GM21723 (cell line): Measurements from ENCODE around the gene SCRT2.

Experiments
- ATAC-seq: cut with Tn5 transposase; IDR thresholded peaks from one replicate; pipeline ENCODE4 v1.9.1; 2021; ENCODE audit warnings: mild to moderate bottlenecking, moderate library complexity; ENCODE audit not compliant: unreplicated experiment

SCRT2 gene

GRCh38 chr20:635028-635892 is 40.3 kb downstream of the SCRT2 start:
- no peak for ATAC-seq

GRCh38 chr20:634148-634925 is 41.3 kb downstream of the SCRT2 start:
- ATAC-seq, result no peak

- no peak for ATAC-seq
Observed at GRCh38 chr20:631101-631500, 44.5 kb downstream of the SCRT2 start.

DNA sequence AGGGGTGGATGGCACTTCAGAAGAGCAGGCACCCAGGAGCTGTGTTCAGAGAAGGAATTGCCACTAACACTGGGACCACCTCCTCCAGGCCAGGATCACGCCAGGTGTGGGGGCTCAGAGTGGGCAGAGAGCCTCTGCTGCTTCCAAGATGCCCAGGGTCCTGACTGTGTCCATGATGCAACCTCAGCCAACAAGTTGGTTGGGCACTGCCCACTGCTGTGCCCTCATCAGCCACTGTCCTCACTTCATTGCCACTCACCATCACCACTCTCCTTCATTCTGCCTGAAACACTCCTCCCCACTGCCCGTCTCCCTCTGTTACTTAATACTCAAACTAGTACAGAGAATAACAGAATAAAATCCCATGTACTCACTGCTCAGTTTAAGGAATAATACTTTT is 49.0 kb downstream of the SCRT2 start:
- ATAC-seq, result no peak

GRCh38 chr20:625360-625932 is 50.2 kb downstream of the SCRT2 start:
- no peak for ATAC-seq

DNA sequence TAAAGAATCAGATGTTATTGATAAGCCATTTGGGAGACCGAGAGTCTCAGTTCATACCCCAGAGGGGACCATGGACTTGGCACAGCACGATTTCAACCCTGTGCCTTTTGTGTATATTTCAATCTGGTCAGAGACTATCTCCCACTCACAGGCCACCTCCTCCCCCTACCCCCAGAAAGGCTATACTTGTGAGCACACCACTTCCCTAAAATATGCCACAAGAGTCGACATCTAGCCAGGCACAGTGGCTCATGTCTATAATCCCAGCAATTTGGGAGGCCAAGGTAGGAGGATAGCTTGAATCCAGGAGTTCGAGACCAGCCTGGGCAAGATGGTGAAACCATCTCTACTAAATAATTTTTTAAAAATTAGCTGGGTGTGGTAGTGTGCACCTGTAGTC is 51.9 kb downstream of the SCRT2 start:
- no peak for ATAC-seq

- ATAC-seq, result no peak
Observed at GRCh38 chr20:623021-623420, 52.6 kb downstream of the SCRT2 start.

DNA sequence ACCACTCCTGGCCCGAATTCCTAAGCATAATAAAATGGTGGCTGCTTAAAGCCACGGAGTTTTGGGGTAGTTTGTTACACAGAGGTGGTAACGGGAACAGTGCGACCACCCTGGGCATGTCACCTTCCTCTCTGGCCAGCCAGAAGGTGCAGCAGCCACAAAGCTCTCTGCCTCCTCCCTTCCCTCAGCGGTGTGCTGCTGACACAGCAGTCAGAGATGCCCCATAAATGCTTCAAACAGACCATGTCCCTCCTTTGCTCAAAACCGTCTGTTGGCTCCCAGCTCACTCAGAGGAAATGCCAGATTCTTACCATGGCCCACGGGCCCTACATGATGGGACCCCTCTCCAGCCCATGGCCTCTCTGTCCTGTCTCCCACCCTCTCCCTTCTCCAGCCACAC is 53.4 kb downstream of the SCRT2 start:
- no peak for ATAC-seq

GRCh38 chr20:621125-621756 is 54.4 kb downstream of the SCRT2 start:
- ATAC-seq, result no peak

DNA sequence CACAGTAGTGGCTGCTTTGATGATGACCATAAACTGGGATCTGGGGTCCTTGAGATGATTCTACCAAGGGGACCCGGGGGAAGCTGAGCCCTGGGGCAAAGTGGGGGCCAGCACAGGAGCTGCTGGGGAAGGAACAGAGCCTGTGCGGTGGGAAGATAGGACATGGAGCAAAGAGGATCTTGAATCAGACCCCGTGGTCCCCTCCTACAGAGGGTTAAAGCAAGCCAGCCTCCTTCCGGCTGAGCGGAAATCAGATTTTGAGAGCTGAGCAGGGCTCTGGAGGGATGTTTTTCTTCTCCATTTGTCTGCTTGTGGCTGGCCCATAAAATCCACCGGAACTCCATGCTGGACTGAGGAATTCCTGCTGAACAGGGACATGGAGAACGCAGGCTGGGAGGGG is 55.4 kb downstream of the SCRT2 start:
- ATAC-seq, result no peak

DNA sequence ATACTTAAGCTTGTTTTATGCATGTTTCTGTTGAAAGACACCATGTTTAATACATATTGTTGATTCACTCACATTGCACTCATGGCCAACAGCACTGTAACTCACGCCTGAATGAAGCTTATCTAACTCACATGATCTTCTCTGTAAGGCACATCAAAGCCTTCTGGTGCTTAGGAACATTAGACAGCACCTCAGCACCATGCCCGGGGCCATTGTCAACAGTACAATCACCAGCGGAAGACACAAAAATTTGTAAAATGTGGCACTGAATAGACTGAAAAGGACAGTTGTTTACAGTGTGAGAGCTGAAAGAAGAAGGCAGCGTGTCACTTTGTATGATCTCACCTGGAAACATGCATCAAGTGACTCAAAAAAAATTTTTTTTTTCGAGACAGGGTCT is 56.6 kb downstream of the SCRT2 start:
- ATAC-seq, result no peak

DNA sequence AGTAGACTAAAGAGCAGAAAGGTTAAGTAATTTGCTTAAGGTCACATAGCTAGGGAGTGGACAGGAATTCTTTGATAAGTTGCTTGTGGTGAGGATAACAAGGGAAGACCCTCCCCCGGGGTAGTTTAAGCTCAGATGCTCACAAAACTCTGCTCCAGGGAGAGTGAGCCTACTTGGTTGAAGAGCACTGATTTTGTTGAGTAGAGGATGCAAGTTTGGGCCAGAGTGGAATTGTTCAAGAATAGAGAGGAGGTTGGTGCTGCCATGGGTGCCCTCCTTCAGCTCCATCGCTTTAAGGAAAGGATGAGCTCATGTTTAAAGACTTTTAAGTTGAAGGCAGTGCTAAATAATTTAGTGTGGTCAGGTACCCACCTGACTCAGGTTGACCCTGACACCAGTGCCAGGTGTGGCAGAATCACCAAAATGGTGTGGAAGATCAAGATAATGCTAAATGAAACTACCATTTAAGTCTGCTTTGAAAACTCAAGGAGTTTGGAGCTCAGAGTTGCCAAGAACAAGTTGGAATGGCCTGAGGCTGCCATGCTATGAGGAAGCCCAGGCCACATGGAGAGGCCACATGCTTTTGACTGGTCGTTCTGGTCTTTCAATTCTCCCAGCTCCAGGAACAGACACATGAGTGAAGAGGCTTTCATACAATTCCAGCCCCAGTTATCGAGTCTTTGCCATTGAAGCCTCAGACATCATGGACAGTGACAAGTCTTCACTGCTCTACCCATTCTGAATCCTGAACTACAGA is 57.5 kb downstream of the SCRT2 start:
- ATAC-seq, result no peak

GRCh38 chr20:615514-615913 is 60.1 kb downstream of the SCRT2 start:
- no peak for ATAC-seq

DNA sequence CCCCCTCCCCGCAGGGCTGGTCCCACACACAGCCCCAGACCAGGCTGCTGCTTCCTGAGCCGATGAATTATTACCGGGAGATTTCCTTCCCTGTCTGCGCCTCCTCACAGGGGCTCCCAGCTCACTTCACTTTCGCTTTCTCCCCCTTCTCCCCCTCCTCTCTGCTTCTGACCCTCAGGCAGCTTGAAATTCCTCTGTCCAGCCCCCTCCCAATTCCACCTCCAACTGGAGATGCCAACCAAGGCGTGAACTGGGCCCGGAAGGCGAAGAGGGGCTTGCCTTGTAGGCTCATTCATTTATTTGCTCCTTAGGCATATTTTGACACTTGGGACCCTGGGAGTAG is 63.8 kb downstream of the SCRT2 start:
- no peak for ATAC-seq
